ENCODE data around the gene IFNA5. TPM values are rescaled to one million over a fixed set of nuclear protein-coding genes. Genes with fewer than 3 reads are reported as not detected.

Gene IFNA5
- total RNA-seq (not detected), total RNA-seq (0 to 0.51 (median 0) reads per million in 172 experiments)
- polyA plus RNA-seq (2013, experiment 1 of 2), result not detected
- polyA plus RNA-seq (2013, experiment 2 of 2), result 0.07 TPM

DNA sequence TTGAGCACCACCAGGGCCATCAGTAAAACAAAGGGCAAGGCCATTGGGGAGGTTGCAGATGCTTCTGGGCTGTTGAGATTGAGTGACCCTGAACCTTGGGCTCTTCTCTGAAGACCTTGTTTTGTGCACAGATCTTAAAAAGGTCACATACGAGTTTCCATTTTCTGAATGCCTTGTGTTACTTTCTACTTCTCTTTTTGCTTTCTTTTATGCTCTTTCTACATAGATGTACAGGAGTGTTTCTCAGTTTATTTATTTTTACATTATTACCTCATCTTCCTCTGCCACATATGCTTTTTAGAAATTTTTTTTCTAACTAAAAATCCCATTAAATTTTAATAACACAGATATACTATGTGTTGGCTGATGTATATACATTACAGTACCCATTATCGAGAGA lies at the start of gene IFNA5:
IFNA5 (minus strand) TSS at position 101 of the 400 bp plus-strand sequence; CDS start at position 44, 57 bp downstream.
- Mint-ChIP-seq H3K27ac (no peak within 1 kb of the TSS), H3K9me3 (no peaks in the 10 kb centered on the region), H3K36me3 (ENCODE audit: low read depth) (no peaks in the 10 kb centered on the region), H3K4me1 (ENCODE audit: low read depth) (no peaks in the 10 kb centered on the region), H3K4me3 (no peak within 1 kb of the TSS), H3K27me3 (peaks cover 37% of the 10 kb centered on the region)
- ATAC-seq (ENCODE audit: poor library complexity) (no peak), DNase-seq (no peak)
- Histone ChIP-seq H3K27me3 (ENCODE audit: control insufficient read depth in 1 of 2, insufficient read depth in 2 of 2, low read length in 2 of 2) (peaks cover 0 to 19% of the 10 kb centered on the region in 2 experiments), H3K4me3 (ENCODE audit: low read length) (no peak within 1 kb of the TSS), H3K27ac (ENCODE audit: low read depth in 1 of 2, low read length in 2 of 2) (no peak within 1 kb of the TSS), H3K9me3 (ENCODE audit: control insufficient read depth in 1 of 2, insufficient read depth in 1 of 2, low read length in 2 of 2) (peaks cover 0 to 2% of the 10 kb centered on the region in 2 experiments), H3K36me3 (ENCODE audit: insufficient read depth, low read length) (no peaks in the 10 kb centered on the region), H3K4me1 (ENCODE audit: insufficient read depth, low read length) (no peaks in the 10 kb centered on the region)
- ChIA-PET CTCF (no interaction called here), POLR2A (no interaction called here)
- intact Hi-C loops (cut with DNase I, micrococcal nuclease), result no loop called here
- TF ChIP-seq, protein P1, sequence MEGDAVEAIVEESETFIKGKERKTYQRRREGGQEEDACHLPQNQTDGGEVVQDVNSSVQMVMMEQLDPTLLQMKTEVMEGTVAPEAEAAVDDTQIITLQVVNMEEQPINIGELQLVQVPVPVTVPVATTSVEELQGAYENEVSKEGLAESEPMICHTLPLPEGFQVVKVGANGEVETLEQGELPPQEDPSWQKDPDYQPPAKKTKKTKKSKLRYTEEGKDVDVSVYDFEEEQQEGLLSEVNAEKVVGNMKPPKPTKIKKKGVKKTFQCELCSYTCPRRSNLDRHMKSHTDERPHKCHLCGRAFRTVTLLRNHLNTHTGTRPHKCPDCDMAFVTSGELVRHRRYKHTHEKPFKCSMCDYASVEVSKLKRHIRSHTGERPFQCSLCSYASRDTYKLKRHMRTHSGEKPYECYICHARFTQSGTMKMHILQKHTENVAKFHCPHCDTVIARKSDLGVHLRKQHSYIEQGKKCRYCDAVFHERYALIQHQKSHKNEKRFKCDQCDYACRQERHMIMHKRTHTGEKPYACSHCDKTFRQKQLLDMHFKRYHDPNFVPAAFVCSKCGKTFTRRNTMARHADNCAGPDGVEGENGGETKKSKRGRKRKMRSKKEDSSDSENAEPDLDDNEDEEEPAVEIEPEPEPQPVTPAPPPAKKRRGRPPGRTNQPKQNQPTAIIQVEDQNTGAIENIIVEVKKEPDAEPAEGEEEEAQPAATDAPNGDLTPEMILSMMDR (IDR thresholded peaks at IDR 0.05), result no peak

DNA sequence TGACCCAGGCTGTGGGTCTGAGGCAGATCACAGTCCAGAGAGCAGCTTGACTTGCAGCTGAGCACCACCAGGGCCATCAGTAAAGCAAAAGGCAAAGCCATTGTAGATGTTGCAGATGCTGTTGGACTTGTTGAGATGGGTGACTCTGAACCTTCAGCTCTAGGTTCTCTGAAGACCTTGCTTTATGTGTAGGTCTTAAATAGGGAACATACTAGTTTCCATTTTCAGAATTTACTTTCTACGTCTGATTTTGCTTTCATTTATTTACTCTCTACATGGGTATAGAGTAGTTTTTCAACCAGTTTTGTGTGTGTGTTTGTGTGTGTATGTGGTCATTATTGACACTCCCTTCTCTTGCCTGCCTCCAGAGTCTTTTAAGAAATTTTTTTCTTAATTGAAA lies 45.7 kb upstream of the IFNA5 start, which contains the start of gene IFNA6:
IFNA6 (minus strand) TSS at position 101 of the 400 bp plus-strand sequence; CDS start at position 101, 0 bp downstream.
- TF ChIP-seq, protein P1 (IDR thresholded peaks at IDR 0.05), result no peak
- Histone ChIP-seq H3K9me3 (ENCODE audit: control insufficient read depth in 1 of 2, insufficient read depth in 1 of 2, low read length in 2 of 2) (no peaks in the 10 kb centered on the region), H3K36me3 (ENCODE audit: insufficient read depth, low read length) (no peaks in the 10 kb centered on the region), H3K4me1 (ENCODE audit: insufficient read depth, low read length) (no peaks in the 10 kb centered on the region), H3K4me3 (ENCODE audit: low read length) (no peak within 1 kb of the TSS), H3K27ac (ENCODE audit: low read depth in 1 of 2, low read length in 2 of 2) (no peak within 1 kb of the TSS), H3K27me3 (ENCODE audit: control insufficient read depth in 1 of 2, insufficient read depth in 2 of 2, low read length in 2 of 2) (peaks cover 6% of the 10 kb centered on the region in 2 experiments)
- Mint-ChIP-seq H3K4me3 (no peak within 1 kb of the TSS), H3K27me3 (peaks cover 25% of the 10 kb centered on the region), H3K27ac (no peak within 1 kb of the TSS), H3K9me3 (peaks cover 2% of the 10 kb centered on the region), H3K36me3 (ENCODE audit: low read depth) (no peaks in the 10 kb centered on the region), H3K4me1 (ENCODE audit: low read depth) (no peaks in the 10 kb centered on the region)
- ChIA-PET CTCF (no interaction called here), POLR2A (no interaction called here)
- ATAC-seq (ENCODE audit: poor library complexity), result no peak
- intact Hi-C loops (cut with DNase I, micrococcal nuclease), result no loop called here
- DNase-seq, result no peak

DNA sequence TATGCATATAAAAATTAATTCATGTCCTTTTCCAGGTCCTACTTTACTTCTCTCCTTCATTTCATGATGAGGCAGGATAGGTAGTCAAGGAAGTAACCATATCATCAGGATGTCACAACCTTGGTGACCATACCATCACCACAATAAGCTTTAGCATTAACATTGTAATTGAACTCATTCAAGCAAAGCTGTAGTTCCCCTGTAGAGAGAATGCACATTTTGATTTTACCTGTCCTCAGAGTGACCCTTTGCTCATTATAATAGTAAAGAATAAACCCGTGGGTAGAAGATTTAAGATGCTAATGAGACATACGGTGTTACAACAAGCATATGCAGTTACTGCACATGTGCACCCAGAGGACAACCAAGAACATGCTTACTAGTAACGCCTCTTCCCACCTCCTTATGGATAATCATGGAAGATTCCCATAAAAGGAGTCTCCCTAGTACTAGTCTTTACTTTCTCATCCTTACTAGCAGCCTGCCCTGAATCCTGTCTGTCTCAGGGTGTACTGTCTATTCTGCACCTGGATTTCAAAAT lies 43.4 kb upstream of the IFNA5 start:
- Mint-ChIP-seq H3K27me3 (peaks cover 38% of the 10 kb centered on the region), H3K9me3 (peaks cover 2% of the 10 kb centered on the region), H3K4me3 (no peak overlapping the region), H3K27ac (no peak overlapping the region), H3K36me3 (ENCODE audit: low read depth) (no peaks in the 10 kb centered on the region), H3K4me1 (ENCODE audit: low read depth) (no peaks in the 10 kb centered on the region)
- ChIA-PET CTCF (no interaction called here), POLR2A (interaction anchor here (2.2 kb wide), 1 partner anchor 14 kb away, joined by 11 read pairs; the partner anchor contains the start of gene KLHL9)
- Histone ChIP-seq H3K36me3 (ENCODE audit: insufficient read depth, low read length) (no peaks in the 10 kb centered on the region), H3K27ac (ENCODE audit: low read depth in 1 of 2, low read length in 2 of 2) (no peak overlapping the region), H3K9me3 (ENCODE audit: control insufficient read depth in 1 of 2, insufficient read depth in 1 of 2, low read length in 2 of 2) (no peaks in the 10 kb centered on the region), H3K4me1 (ENCODE audit: insufficient read depth, low read length) (no peaks in the 10 kb centered on the region), H3K4me3 (ENCODE audit: low read length) (no peak overlapping the region), H3K27me3 (ENCODE audit: control insufficient read depth in 1 of 2, insufficient read depth in 2 of 2, low read length in 2 of 2) (peaks cover 6% of the 10 kb centered on the region in 2 experiments)
- ATAC-seq (ENCODE audit: poor library complexity) (no peak), DNase-seq (no peak)
- TF ChIP-seq, protein P1 (IDR thresholded peaks at IDR 0.05), result no peak
- intact Hi-C loops (cut with DNase I, micrococcal nuclease), result no loop called here
